Muscle of leg (tissue), 11 donors: ENCODE results near the gene CABLES2. TPM values are rescaled to one million over a fixed set of nuclear protein-coding genes. Genes with fewer than 3 reads are reported as not detected.

Source experiments
- DNase-seq: peaks from one replicate; pipeline ENCODE4 v3.0.0; 2013
- H3K27ac ChIP-seq: one replicate; pipeline ENCODE4 v1.5.1; 2013; ENCODE audit warnings: mild to moderate bottlenecking, low read length, control low read depth
- H3K27me3 ChIP-seq: one replicate; pipeline ENCODE4 v1.6.1; 2013; ENCODE audit warnings: low read length; ENCODE audit not compliant: control insufficient read depth, insufficient read depth
- H3K36me3 ChIP-seq: one replicate; pipeline ENCODE4 v1.6.1; 2013; ENCODE audit warnings: low read length; ENCODE audit not compliant: control insufficient read depth, insufficient read depth
- H3K4me1 ChIP-seq: one replicate; pipeline ENCODE4 v1.6.1; 2013; ENCODE audit warnings: low read length; ENCODE audit not compliant: control insufficient read depth, insufficient read depth
- H3K4me3 ChIP-seq: one replicate; pipeline ENCODE4 v1.5.1; 2013; ENCODE audit warnings: low read length, control low read depth
- H3K9me3 ChIP-seq: replicated peaks from 2 replicates; pipeline ENCODE4 v1.6.1; 2013; ENCODE audit warnings: low read depth, low read length; ENCODE audit not compliant: control insufficient read depth
- WGBS: methylation state at CpG from one replicate; pipeline ENCODE4 v1.1.5; 2013; ENCODE audit warnings: missing lambda C conversion rate; ENCODE audit not compliant: insufficient coverage; 5-methylcytosine and 5-hydroxymethylcytosine counted together
- polyA plus RNA-seq, 8 donors: library from polyadenylated mRNA; unstranded; fragments of 120-200 nt; gene quantifications; one replicate each; pipeline versions ENCODE4 v1.2.1 to v1.2.3, GENCODE V29; 2013; ENCODE audit warnings: inconsistent platforms in 1 of 8, low replicate concordance in 1 of 8; ENCODE audit not compliant: insufficient read length in 8 of 8, insufficient read depth in 1 of 8
- total RNA-seq: library from RNA; stranded (reverse); fragments of 120-200 nt; gene quantifications from one replicate; pipeline ENCODE4 v1.2.4, GENCODE V29; 2013

The CABLES2 gene
- total and polyA plus RNA-seq, 9 donors = 2.0 to 8.2 (median 5.7) TPM

DNA sequence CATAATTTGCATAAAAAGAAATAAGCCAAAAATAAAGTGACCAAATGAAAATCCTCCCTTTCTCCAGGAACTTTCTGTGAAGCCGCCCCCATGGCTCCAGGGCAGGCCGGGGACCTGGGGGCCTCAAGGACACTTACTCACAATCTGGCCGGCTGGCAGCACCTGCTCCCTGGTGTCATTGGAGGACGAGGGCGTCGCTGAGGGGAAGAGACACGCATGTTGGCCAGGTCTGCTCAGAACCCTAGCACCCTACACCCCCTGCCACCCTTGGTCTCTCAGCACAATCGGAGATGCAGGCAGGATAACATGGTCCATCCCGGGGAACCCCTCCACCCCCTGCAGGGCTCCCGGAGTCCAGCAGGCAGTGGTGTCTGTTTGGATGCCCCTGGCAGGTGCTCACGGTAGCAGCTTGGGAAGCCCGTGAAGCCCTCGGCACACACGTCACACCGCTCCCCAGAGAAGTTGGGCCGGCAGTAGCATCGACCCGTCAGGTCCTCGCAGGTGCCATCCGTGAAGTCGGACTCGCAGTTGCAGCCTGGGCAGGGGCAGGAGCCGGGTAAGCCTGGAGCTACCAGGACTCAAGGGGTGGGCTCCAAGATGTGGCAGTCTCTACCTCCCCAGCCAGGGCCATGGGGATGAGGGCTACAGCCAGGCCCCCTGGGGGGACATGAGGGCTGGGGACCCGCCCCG is 61.3 kb downstream of the CABLES2 start:
- WGBS = 89% methylated on average over 22 of the region's 25 CpGs
- peaks cover 6% of the 10 kb centered on the region for H3K4me1 ChIP-seq
- no peak overlapping the region for H3K4me3 ChIP-seq
- H3K9me3 ChIP-seq = peaks cover 6% of the 10 kb centered on the region
- no peak overlapping the region for H3K27ac ChIP-seq
- DNase-seq = no peak
- no peaks in the 10 kb centered on the region for H3K27me3 ChIP-seq
- H3K36me3 ChIP-seq = peaks cover 37% of the 10 kb centered on the region

GRCh38 chr20:62344782-62345181 is 62.3 kb downstream of the CABLES2 start:
- WGBS = 79% methylated on average over 9 of the region's 10 CpGs

GRCh38 chr20:62344092-62344491 is 63.0 kb downstream of the CABLES2 start:
- Histone ChIP-seq H3K4me1 (no peaks in the 10 kb centered on the region), H3K4me3 (no peak overlapping the region), H3K9me3 (peaks cover 6% of the 10 kb centered on the region), H3K36me3 (peaks cover 30% of the 10 kb centered on the region), H3K27ac (no peak overlapping the region), H3K27me3 (no peaks in the 10 kb centered on the region)
- no CpG with 5 or more reads among the region's 5 CpGs for WGBS
- no peak for DNase-seq

More at GRCh38 chr20:62344782-62345181, 62.3 kb downstream of the CABLES2 start:
- Histone ChIP-seq H3K27ac (no peak overlapping the region), H3K36me3 (peaks cover 32% of the 10 kb centered on the region), H3K27me3 (no peaks in the 10 kb centered on the region), H3K4me1 (no peaks in the 10 kb centered on the region), H3K4me3 (no peak overlapping the region), H3K9me3 (peaks cover 6% of the 10 kb centered on the region)
- DNase-seq = no peak

GRCh38 chr20:62342910-62343309 is 64.2 kb downstream of the CABLES2 start:
- Histone ChIP-seq H3K27ac (no peak overlapping the region), H3K9me3 (peaks cover 4% of the 10 kb centered on the region), H3K36me3 (peaks cover 35% of the 10 kb centered on the region), H3K4me1 (no peaks in the 10 kb centered on the region), H3K4me3 (no peak overlapping the region), H3K27me3 (no peaks in the 10 kb centered on the region)
- 69% methylated on average over 6 of the region's 10 CpGs for WGBS
- no peak for DNase-seq

- no peak overlapping the region for H3K27ac ChIP-seq
- no peaks in the 10 kb centered on the region for H3K27me3 ChIP-seq
- peaks cover 45% of the 10 kb centered on the region for H3K36me3 ChIP-seq
- no peak overlapping the region for H3K4me3 ChIP-seq
- peaks cover 4% of the 10 kb centered on the region for H3K9me3 ChIP-seq
- no peak for DNase-seq
- WGBS = 78% methylated on average over 12 of the region's 14 CpGs
- H3K4me1 ChIP-seq = no peaks in the 10 kb centered on the region
Measured at GRCh38 chr20:62339647-62340062, 67.4 kb downstream of the CABLES2 start.

Other genes starting within 250 kb of the CABLES2 start
- 22.7 TPM for gene MTG2, start 224.3 kb downstream of the CABLES2 start, total RNA-seq
- gene MTG2, start 224.3 kb downstream of the CABLES2 start, polyA plus RNA-seq = 10 to 100 TPM; 22.2 to 30.0 (median 27.0) TPM
- gene HRH3, start 187.0 kb downstream of the CABLES2 start, total RNA-seq = 0.35 TPM
- gene HRH3, start 187.0 kb downstream of the CABLES2 start, polyA plus RNA-seq = 1 to 10 TPM in 1 of 8 donors, under 1 TPM in 7; 0.09 to 1.3 (median 0.54) TPM
- gene OSBPL2, start 168.8 kb downstream of the CABLES2 start, total RNA-seq = 33.6 TPM
- 10 to 100 TPM; 21.6 to 29.2 (median 24.7) TPM for gene OSBPL2, start 168.8 kb downstream of the CABLES2 start, polyA plus RNA-seq
- gene ADRM1, start 104.3 kb downstream of the CABLES2 start, total RNA-seq = 62.2 TPM
- gene ADRM1, start 104.3 kb downstream of the CABLES2 start, polyA plus RNA-seq = 10 to 100 TPM; 53.6 to 65.6 (median 58.6) TPM
- gene LAMA5, start 40.0 kb downstream of the CABLES2 start, total RNA-seq = 30.9 TPM
- gene LAMA5, start 40.0 kb downstream of the CABLES2 start, polyA plus RNA-seq = 100 to 1,000 TPM in 1 of 8 donors, 10 to 100 TPM in 7; 42.4 to 107 (median 78.8) TPM
- gene RPS21, start 20.2 kb downstream of the CABLES2 start, total RNA-seq = 1,496 TPM
- 1,000 to 10,000 TPM; 1,129 to 1,597 (median 1,375) TPM for gene RPS21, start 20.2 kb downstream of the CABLES2 start, polyA plus RNA-seq
- not detected for gene RBBP8NL, start 20.3 kb upstream of the CABLES2 start, total RNA-seq
- gene RBBP8NL, start 20.3 kb upstream of the CABLES2 start, polyA plus RNA-seq = under 1 TPM in 5 of 8 donors, not detected in 3; 0.04 to 0.68 (median 0.11) TPM
- gene GATA5, start 68.7 kb upstream of the CABLES2 start, total RNA-seq = not detected
- gene GATA5, start 68.7 kb upstream of the CABLES2 start, polyA plus RNA-seq = 1 to 10 TPM in 1 of 8 donors, under 1 TPM in 4, not detected in 3; 0.06 to 2.5 (median 0.08) TPM
- 0.53 TPM for gene SLCO4A1, start 235.2 kb upstream of the CABLES2 start, total RNA-seq
- gene SLCO4A1, start 235.2 kb upstream of the CABLES2 start, polyA plus RNA-seq = 1 to 10 TPM in 1 of 8 donors, under 1 TPM in 7; 0.11 to 1.2 (median 0.45) TPM